IMR-90 (cell line): Measurements from ENCODE around the gene C19orf85. TPM values are rescaled to one million over a fixed set of nuclear protein-coding genes. Genes with fewer than 3 reads are reported as not detected.

Source experiments
- ATAC-seq: fragments of 200-7000 bp; cut with Tn5 transposase; 2 replicates; pipeline ENCODE4 v1.9.1; 2020; ENCODE audit warnings: low read depth, mild to moderate bottlenecking, moderate library complexity
- BruUV-seq: library from RNA; stranded (reverse); fragments of 400-500 nt; replicated peaks from 2 replicates; lab custom pipeline; 2021; lab: Mats Ljungman, UMichigan
- CTCF ChIA-PET: fragments of 300-600 bp; formaldehyde crosslinking; extraction: SDS; loops from one replicate; lab custom pipeline; 2021; ENCODE audit warnings: antibody characterized with exemption; lab: Yijun Ruan, JAX
- POLR2A ChIA-PET: fragments of 300-600 bp; sonication (Branson Sonifier 250); formaldehyde crosslinking; loops from one replicate; lab custom pipeline; 2022; ENCODE audit warnings: antibody characterized with exemption; ENCODE audit not compliant: unreplicated experiment; lab: Charles Lee
- DNase-seq: peaks from one replicate; pipeline ENCODE4 v3.0.0; 2013
- H2AFZ ChIP-seq: replicated peaks from 2 replicates; pipeline ENCODE3; 2013; ENCODE audit warnings: low read length, mild to moderate bottlenecking; ENCODE audit not compliant: poor library complexity
- H2AK5ac ChIP-seq: 2 replicates; pipeline ENCODE4 v1.6.1; 2013; ENCODE audit warnings: low read depth, low read length, inconsistent platforms
- H2AK9ac ChIP-seq: replicated peaks from 2 replicates; pipeline ENCODE3; 2013; ENCODE audit warnings: mild to moderate bottlenecking, low read depth, low read length, moderate library complexity; ENCODE audit not compliant: poor library complexity
- H2BK120ac ChIP-seq: 2 replicates; pipeline ENCODE4 v1.6.1; 2013; ENCODE audit warnings: low read depth, low read length, inconsistent platforms
- H2BK15ac ChIP-seq: 3 replicates; pipeline ENCODE4 v1.6.1; 2013; ENCODE audit warnings: low read depth, low read length, inconsistent platforms
- H2BK20ac ChIP-seq: 2 replicates; pipeline ENCODE4 v1.6.1; 2013; ENCODE audit warnings: low read depth, mild to moderate bottlenecking, inconsistent platforms, low read length, moderate library complexity
- H2BK5ac ChIP-seq: 2 replicates; pipeline ENCODE4 v1.6.1; 2013; ENCODE audit warnings: mild to moderate bottlenecking, low read depth, low read length, inconsistent platforms; ENCODE audit not compliant: poor library complexity, severe bottlenecking
- H3K14ac ChIP-seq: replicated peaks from 2 replicates; pipeline ENCODE4 v1.6.1; 2013; ENCODE audit warnings: low read depth, low read length, inconsistent platforms
- H3K18ac ChIP-seq: 2 replicates; pipeline ENCODE4 v1.6.1; 2013; ENCODE audit warnings: low read depth, low read length, control low read depth
- H3K23ac ChIP-seq: 2 replicates; pipeline ENCODE4 v1.6.1; 2013; ENCODE audit warnings: low read depth, low read length, inconsistent platforms
- H3K27ac ChIP-seq: 2 replicates; pipeline ENCODE4 v1.5.1; 2013; ENCODE audit warnings: mild to moderate bottlenecking, control low read depth, low read length; ENCODE audit not compliant: insufficient read depth
- H3K27me3 ChIP-seq: 2 replicates; pipeline ENCODE4 v1.6.1; 2013; ENCODE audit warnings: low read length; ENCODE audit not compliant: control insufficient read depth, insufficient read depth
- H3K36me3 ChIP-seq: 2 replicates; pipeline ENCODE4 v1.6.1; 2013; ENCODE audit warnings: low read length, mixed read lengths; ENCODE audit not compliant: control insufficient read depth, insufficient read depth
- H3K4ac ChIP-seq: 2 replicates; pipeline ENCODE4 v1.6.1; 2013; ENCODE audit warnings: low read depth, low read length, inconsistent platforms
- H3K4me1 ChIP-seq: 2 replicates; pipeline ENCODE4 v1.6.1; 2013; ENCODE audit warnings: low read length, mixed read lengths; ENCODE audit not compliant: control insufficient read depth, insufficient read depth
- H3K4me2 ChIP-seq: 2 replicates; pipeline ENCODE4 v1.6.1; 2013; ENCODE audit warnings: low read depth, mild to moderate bottlenecking, control low read depth, low read length, moderate library complexity
- H3K4me3 ChIP-seq: 2 replicates; pipeline ENCODE4 v1.5.1; 2013; ENCODE audit warnings: low read depth, mild to moderate bottlenecking, control low read depth, low read length, moderate library complexity; ENCODE audit not compliant: insufficient read depth
- H3K56ac ChIP-seq: 2 replicates; pipeline ENCODE4 v1.6.1; 2013; ENCODE audit warnings: low read length, inconsistent platforms; ENCODE audit not compliant: insufficient read depth; ENCODE audit errors: extremely low read depth
- H3K79me1 ChIP-seq, 2 experiments: 2 replicates each; pipeline ENCODE4 v1.6.1; 2013; ENCODE audit warnings: low read length in 2 of 2, inconsistent platforms in 1 of 2, low read depth in 1 of 2
- H3K9ac ChIP-seq: 2 replicates; pipeline ENCODE4 v1.6.1; 2013; ENCODE audit warnings: low read depth, low read length, control low read depth
- H3K9me1 ChIP-seq: 2 replicates; pipeline ENCODE4 v1.6.1; 2013; ENCODE audit warnings: low read length, inconsistent platforms; ENCODE audit not compliant: insufficient read depth
- H3K9me3 ChIP-seq: 2 replicates; pipeline ENCODE4 v1.6.1; 2013; ENCODE audit warnings: low read length; ENCODE audit not compliant: control insufficient read depth, insufficient read depth
- H4K20me1 ChIP-seq: 2 replicates; pipeline ENCODE4 v1.6.1; 2013; ENCODE audit warnings: low read length, inconsistent platforms; ENCODE audit not compliant: insufficient read depth
- H4K5ac ChIP-seq: 2 replicates; pipeline ENCODE4 v1.6.1; 2013; ENCODE audit warnings: mild to moderate bottlenecking, low read depth, low read length, control low read depth
- H4K8ac ChIP-seq, 2 experiments: 2 replicates each; pipeline ENCODE4 v1.6.1; 2013; ENCODE audit warnings: low read depth in 2 of 2, low read length in 2 of 2, control low read depth in 1 of 2, inconsistent platforms in 1 of 2
- H4K91ac ChIP-seq: 2 replicates; pipeline ENCODE4 v1.6.1; 2013; ENCODE audit warnings: low read depth, low read length, inconsistent platforms; ENCODE audit not compliant: insufficient read depth
- CEBPB ChIP-seq: IDR thresholded peaks from 2 replicates; pipeline ENCODE4 v1.6.1; 2012; ENCODE audit warnings: low read depth, low read length, improper control_type of control experiment
- FOS ChIP-seq: fragments of 150-350 bp; IDR thresholded peaks from 2 replicates; pipeline ENCODE4 v1.6.1; 2016; ENCODE audit warnings: low read depth, low read length
- MXI1 ChIP-seq: IDR thresholded peaks from 2 replicates; pipeline ENCODE4 v1.6.1; 2012; ENCODE audit warnings: low read depth, mild to moderate bottlenecking, low read length, moderate library complexity, borderline replicate concordance
- NFE2L2 ChIP-seq: fragments of 150-350 bp; IDR thresholded peaks from 2 replicates; pipeline ENCODE4 v1.6.1; 2016; ENCODE audit warnings: low read depth, mild to moderate bottlenecking, low read length
- POLR2A ChIP-seq: IDR thresholded peaks from 2 replicates; pipeline ENCODE4 v1.6.1; 2012; ENCODE audit warnings: mild to moderate bottlenecking, low read depth, low read length
- WGBS, 2 experiments: methylation state at CpG; one replicate each; pipeline versions ENCODE4 v1.1.5 to v1.1.7; 2013; ENCODE audit warnings: missing lambda C conversion rate in 2 of 2; ENCODE audit not compliant: insufficient read length in 1 of 2; ENCODE audit errors: extremely low coverage in 2 of 2; 5-methylcytosine and 5-hydroxymethylcytosine counted together
- dilution Hi-C: fragments of 300-500 bp; cut with HindIII; formaldehyde crosslinking; loops from one replicate; pipeline ENCODE4 v1.14.3; 2018; ENCODE audit warnings: low sequenced_read_pairs; ENCODE audit not compliant: unreplicated experiment
- in situ Hi-C: fragments of 300-500 bp; cut with MboI; formaldehyde crosslinking; loops from 3 replicates; pipeline ENCODE4 v1.14.3; 2019; ENCODE audit warnings: low sequenced_read_pairs, inconsistent platforms, mixed read lengths
- intact Hi-C: fragments of 100-400 bp; cut with micrococcal nuclease; formaldehyde crosslinking; loops from 2 replicates; pipeline ENCODE4 v1.10.0; 2022
- polyA plus RNA-seq, 3 experiments: library from polyadenylated mRNA; depleted of rRNA; stranded (reverse); fragments of >200 nt; gene quantifications; 2 replicates each; pipeline ENCODE4 v1.2.3, GENCODE V29; 2012; ENCODE audit warnings: low replicate concordance in 1 of 3
- total RNA-seq: library from RNA; depleted of rRNA; stranded (reverse); fragments of >200 nt; gene quantifications from 2 replicates; pipeline ENCODE4 v1.2.3, GENCODE V29; 2012

C19orf85 gene
- total and polyA plus RNA-seq, 2 of the 4 experiments (the other 2 are of a cell fraction), result not detected

GRCh38 chr19:55443824-55444480, 20.6 kb downstream of the C19orf85 start:
- H4K5ac ChIP-seq, result no peak overlapping the region
- no peak overlapping the region for H3K4ac ChIP-seq
- no peak overlapping the region for H2AK5ac ChIP-seq
- no peak overlapping the region for H3K4me3 ChIP-seq
- no peaks in the 10 kb centered on the region for H3K36me3 ChIP-seq
- H4K20me1 ChIP-seq, result peaks cover 8% of the 10 kb centered on the region; the same call in 1 of the 2 replicates
- H2BK5ac ChIP-seq, result no peak overlapping the region
- dilution Hi-C loops, result no loop called here
- ATAC-seq (no peak), DNase-seq (no peak)
- H3K9me3 ChIP-seq, result no peaks in the 10 kb centered on the region
- no peak overlapping the region for H4K91ac ChIP-seq
- intact Hi-C loops, result no loop called here
- H2AFZ ChIP-seq, result no peak overlapping the region
- H2BK120ac ChIP-seq, result no peak overlapping the region
- CTCF ChIA-PET, result interaction anchor here (0.7 kb wide), 1 partner anchor 322 kb away, joined by 3 read pairs; no protein-coding TSS in a partner anchor
- WGBS, 2 experiments, result 20% methylated on average over 2 of the region's 18 CpGs; no CpG with 5 or more reads in 1 of the 2 experiments
- no peak overlapping the region for H4K8ac ChIP-seq
- in situ Hi-C loops, result no loop called here
- no peaks in the 10 kb centered on the region for H3K79me1 ChIP-seq
- H2BK15ac ChIP-seq, result no peak overlapping the region
- H3K18ac ChIP-seq, result no peak overlapping the region
- peaks cover 67% of the 10 kb centered on the region for H3K27me3 ChIP-seq
- POLR2A ChIA-PET, result no interaction called here
- no peak overlapping the region for H3K56ac ChIP-seq
- H3K27ac ChIP-seq, result no peak overlapping the region
- no peak overlapping the region for H3K4me2 ChIP-seq
- no peak overlapping the region for H3K14ac ChIP-seq
- no peak overlapping the region for H3K9ac ChIP-seq
- H3K4me1 ChIP-seq, result no peaks in the 10 kb centered on the region
- no peak overlapping the region for H3K23ac ChIP-seq
- no peak overlapping the region for H2AK9ac ChIP-seq
- no TSS peak for BruUV-seq
- H3K9me1 ChIP-seq, result no peaks in the 10 kb centered on the region; the same call in 1 of the 2 replicates
- H2BK20ac ChIP-seq, result no peak overlapping the region
- no peak for TF ChIP-seq CEBPB
- no peak for TF ChIP-seq NFE2L2
- TF ChIP-seq MXI1, result no peak
- TF ChIP-seq FOS, result no peak
- TF ChIP-seq POLR2A, result no peak
